ENCODE data around the gene ARHGAP36.

GRCh38 chrX:131067846-131068745, 9.9 kb downstream of the ARHGAP36 start:
- no peak for TF ChIP-seq CTCF (conservative IDR thresholded peaks at IDR 0.05; ENCODE audit: low read depth, low read length)
- TF ChIP-seq EZH2 (IDR thresholded peaks at IDR 0.05; ENCODE audit: borderline replicate concordance, low read depth, low read length, poor library complexity, severe bottlenecking) = peak; percentile 77

Measured in A673 (cell line).